H9 (cell line): ENCODE measurements around the gene MYO7A. TPM values are rescaled to one million over a fixed set of nuclear protein-coding genes. Genes with fewer than 3 reads are reported as not detected.

Source experiments
- DNase-seq: peaks from one replicate; pipeline ENCODE4 v3.0.0-alpha.2; 2017
- H2AFZ ChIP-seq: one replicate; pipeline ENCODE4 v1.6.1; 2013; ENCODE audit warnings: mild to moderate bottlenecking, low read length, control low read depth, moderate library complexity
- H2AK5ac ChIP-seq: 2 replicates; pipeline ENCODE4 v1.6.1; 2013; ENCODE audit warnings: low read length, control low read depth, mixed read lengths; ENCODE audit not compliant: insufficient read length
- H2BK120ac ChIP-seq: one replicate; pipeline ENCODE4 v1.6.1; 2013; ENCODE audit warnings: low read depth, mild to moderate bottlenecking, low read length, control low read depth, inconsistent platforms; ENCODE audit not compliant: poor library complexity, severe bottlenecking
- H2BK12ac ChIP-seq: 2 replicates; pipeline ENCODE4 v1.6.1; 2013; ENCODE audit warnings: low read length, control low read depth, mixed read lengths, low read depth; ENCODE audit not compliant: insufficient read length
- H2BK15ac ChIP-seq: 2 replicates; pipeline ENCODE4 v1.6.1; 2013; ENCODE audit warnings: low read depth, low read length, control low read depth
- H2BK20ac ChIP-seq: one replicate; pipeline ENCODE4 v1.6.1; 2013; ENCODE audit warnings: low read depth, mild to moderate bottlenecking, low read length, control low read depth, inconsistent platforms; ENCODE audit not compliant: poor library complexity, severe bottlenecking
- H2BK5ac ChIP-seq: 2 replicates; pipeline ENCODE4 v1.6.1; 2013; ENCODE audit warnings: low read length, control low read depth, mixed read lengths; ENCODE audit not compliant: insufficient read length
- H3K14ac ChIP-seq: 2 replicates; pipeline ENCODE4 v1.6.1; 2013; ENCODE audit warnings: low read length, control low read depth; ENCODE audit not compliant: insufficient read depth
- H3K18ac ChIP-seq: 2 replicates; pipeline ENCODE4 v1.6.1; 2013; ENCODE audit warnings: low read depth, mild to moderate bottlenecking, mixed read lengths, low read length, control low read depth; ENCODE audit not compliant: insufficient read length
- H3K23ac ChIP-seq: 2 replicates; pipeline ENCODE4 v1.6.1; 2013; ENCODE audit warnings: low read length, control low read depth, mixed read lengths, low read depth; ENCODE audit not compliant: insufficient read length
- H3K23me2 ChIP-seq: 2 replicates; pipeline ENCODE4 v1.6.1; 2013; ENCODE audit warnings: low read depth, mild to moderate bottlenecking, mixed read lengths, low read length, control low read depth; ENCODE audit not compliant: insufficient read length, poor library complexity, severe bottlenecking
- H3K27ac ChIP-seq: 2 replicates; pipeline ENCODE4 v1.5.1; 2013; ENCODE audit warnings: low read length, control low read depth, mixed read lengths, low read depth; ENCODE audit not compliant: insufficient read length
- H3K27me3 ChIP-seq: 2 replicates; pipeline ENCODE4 v1.6.1; 2013; ENCODE audit warnings: low read length, control low read depth, inconsistent platforms; ENCODE audit not compliant: insufficient read depth
- H3K4ac ChIP-seq: 2 replicates; pipeline ENCODE4 v1.6.1; 2013; ENCODE audit warnings: low read depth, mild to moderate bottlenecking, control low read depth, inconsistent platforms, low read length, moderate library complexity
- H3K4me1 ChIP-seq: 2 replicates; pipeline ENCODE4 v1.6.1; 2013; ENCODE audit warnings: low read length, control low read depth, inconsistent platforms; ENCODE audit not compliant: insufficient read depth
- H3K4me2 ChIP-seq: 2 replicates; pipeline ENCODE4 v1.6.1; 2013; ENCODE audit warnings: low read length, control low read depth, mixed read lengths; ENCODE audit not compliant: insufficient read length, insufficient read depth
- H3K56ac ChIP-seq: 2 replicates; pipeline ENCODE4 v1.6.1; 2013; ENCODE audit warnings: low read depth, mild to moderate bottlenecking, mixed read lengths, low read length, control low read depth; ENCODE audit not compliant: insufficient read length
- H3K79me1 ChIP-seq: 2 replicates; pipeline ENCODE4 v1.6.1; 2013; ENCODE audit warnings: low read depth, mild to moderate bottlenecking, moderate library complexity, low read length, control low read depth, inconsistent platforms; ENCODE audit not compliant: insufficient read depth, poor library complexity, severe bottlenecking
- H3K79me2 ChIP-seq: 2 replicates; pipeline ENCODE4 v1.6.1; 2013; ENCODE audit warnings: low read length, control low read depth, inconsistent platforms; ENCODE audit not compliant: insufficient read depth
- H3K9ac ChIP-seq: 2 replicates; pipeline ENCODE4 v1.6.1; 2013; ENCODE audit warnings: low read length, control low read depth, mixed read lengths; ENCODE audit not compliant: insufficient read length; ENCODE audit errors: extremely low read depth
- H3K9me3 ChIP-seq: one replicate; pipeline ENCODE4 v1.6.1; 2013; ENCODE audit warnings: low read depth, low read length, inconsistent platforms; ENCODE audit not compliant: control insufficient read depth
- H3T11ph ChIP-seq: one replicate; pipeline ENCODE4 v1.6.1; 2013; ENCODE audit warnings: mild to moderate bottlenecking, low read length, control low read depth, inconsistent platforms
- H4K20me1 ChIP-seq: one replicate; pipeline ENCODE4 v1.6.1; 2013; ENCODE audit not compliant: control insufficient read depth, insufficient read length, insufficient read depth
- H4K5ac ChIP-seq: 2 replicates; pipeline ENCODE4 v1.6.1; 2013; ENCODE audit warnings: low read depth, mild to moderate bottlenecking, mixed read lengths, low read length, control low read depth; ENCODE audit not compliant: insufficient read length
- H4K8ac ChIP-seq: replicated peaks from 2 replicates; pipeline ENCODE4 v1.6.1; 2013; ENCODE audit warnings: low read length, control low read depth, mixed read lengths, low read depth; ENCODE audit not compliant: insufficient read length
- H4K91ac ChIP-seq: 2 replicates; pipeline ENCODE4 v1.6.1; 2013; ENCODE audit warnings: low read depth, mild to moderate bottlenecking, moderate library complexity, mixed read lengths, low read length, control low read depth; ENCODE audit not compliant: insufficient read length
- H3K27ac Mint-ChIP-seq, 3 experiments: 2 replicates in 2 of 3; 3 replicates in 1 of 3; pipeline ENCODE4 v1.8.0; 2020 to 2021; ENCODE audit warnings: mixed read lengths in 3 of 3, mild to moderate bottlenecking in 1 of 3, moderate library complexity in 1 of 3
- H3K27me3 Mint-ChIP-seq: 2 replicates; pipeline ENCODE4 v1.8.0; 2021; ENCODE audit warnings: low read depth, mild to moderate bottlenecking, moderate library complexity, mixed read lengths
- H3K36me3 Mint-ChIP-seq, 3 experiments: 2 replicates in 2 of 3; 3 replicates in 1 of 3; pipeline ENCODE4 v1.8.0; 2020 to 2021; ENCODE audit warnings: low read depth in 3 of 3, mixed read lengths in 3 of 3; ENCODE audit not compliant: insufficient read depth in 1 of 3
- H3K4me1 Mint-ChIP-seq, 2 experiments: 2 replicates each; pipeline ENCODE4 v1.8.0; 2020; ENCODE audit warnings: mixed read lengths in 2 of 2
- H3K4me3 Mint-ChIP-seq, 2 experiments: 2 replicates in 1 of 2; 3 replicates in 1 of 2; pipeline ENCODE4 v1.8.0; 2020 to 2021; ENCODE audit warnings: mild to moderate bottlenecking in 2 of 2, mixed read lengths in 2 of 2, moderate library complexity in 1 of 2
- H3K9me3 Mint-ChIP-seq, 2 experiments: 2 replicates in 1 of 2; 3 replicates in 1 of 2; pipeline ENCODE4 v1.8.0; 2020; ENCODE audit warnings: mild to moderate bottlenecking in 2 of 2, mixed read lengths in 2 of 2, moderate library complexity in 1 of 2
- CTCF ChIP-seq: fragments of 200-600 bp; sonication (generic); conservative IDR thresholded peaks from 3 replicates; pipeline ENCODE4 v1.8.0; 2021; ENCODE audit warnings: antibody characterized with exemption, mild to moderate bottlenecking
- WGBS: extraction: QIAGEN DNeasy Blood & Tissue Kit; methylation state at CpG from one replicate; pipeline ENCODE4 v1.1.7; 2013; ENCODE audit warnings: missing lambda C conversion rate, low lambda C conversion rate, mixed read lengths; ENCODE audit not compliant: insufficient read length; ENCODE audit errors: extremely low coverage; 5-methylcytosine and 5-hydroxymethylcytosine counted together
- total RNA-seq: library from RNA; stranded (reverse); gene quantifications from 2 replicates; pipeline ENCODE4 v1.2.1, GENCODE V29; 2021

The MYO7A gene
- total RNA-seq, 1 experiment from 2014 or later, result 1.6 TPM

GRCh38 chr11:77230878-77231605, 103.0 kb downstream of the MYO7A start:
- Histone ChIP-seq H4K91ac (no peak overlapping the region), H3K23ac (no peak overlapping the region), H3K23me2 (no peaks in the 10 kb centered on the region), H3K56ac (no peak overlapping the region), H2BK12ac (no peak overlapping the region), H2BK5ac (no peak overlapping the region), H2BK120ac (no peak overlapping the region), H3K79me2 (no peaks in the 10 kb centered on the region), H3K14ac (no peak overlapping the region), H3K27ac (no peak overlapping the region), H4K5ac (no peak overlapping the region), H3K4ac (no peak overlapping the region), H4K20me1 (no peaks in the 10 kb centered on the region), H3T11ph (no peak overlapping the region), H2AFZ (no peak overlapping the region), H3K4me1 (no peaks in the 10 kb centered on the region), H3K79me1 (no peaks in the 10 kb centered on the region), H3K27me3 (no peaks in the 10 kb centered on the region), H3K4me2 (no peak overlapping the region), H3K9me3 (no peaks in the 10 kb centered on the region), H3K9ac (no peak overlapping the region), H4K8ac (no peak overlapping the region), H2AK5ac (no peak overlapping the region), H2BK15ac (no peak overlapping the region), H2BK20ac (no peak overlapping the region), H3K18ac (no peak overlapping the region)
- H3K27me3 Mint-ChIP-seq, result no peaks in the 10 kb centered on the region
- no CpG with 5 or more reads among the region's 5 CpGs for WGBS
- no peak overlapping the region; a peak in 1 of 7 replicates for H3K27ac Mint-ChIP-seq
- H3K4me1 Mint-ChIP-seq, result no peaks in the 10 kb centered on the region
- no peak for DNase-seq
- no peak for TF ChIP-seq CTCF
- H3K36me3 Mint-ChIP-seq, result no peaks in the 10 kb centered on the region
- no peak overlapping the region for H3K4me3 Mint-ChIP-seq
- no peaks in the 10 kb centered on the region for H3K9me3 Mint-ChIP-seq
